SU-DHL-6 (cell line): ENCODE measurements around the gene PALLD.
A peak's percentile ranks its signal among the peaks of the same experiment; 100 is the strongest.

Experiments
- H2AFZ ChIP-seq: fragments of 200-600 bp; sonication (generic); 2 replicates; pipeline ENCODE4 v1.6.1; 2014; ENCODE audit warnings: low read depth, mild to moderate bottlenecking, moderate library complexity, mixed read lengths, antibody characterized with exemption, low read length; ENCODE audit not compliant: severe bottlenecking
- H3F3A ChIP-seq: fragments of 200-600 bp; shearing (Covaris generic); 2 replicates; pipeline ENCODE4 v1.6.0; 2016; ENCODE audit warnings: antibody characterized with exemption, mild to moderate bottlenecking; ENCODE audit not compliant: insufficient read depth
- H3K27ac ChIP-seq: fragments of 200-600 bp; sonication (generic); 2 replicates; pipeline ENCODE4 v1.5.1; 2016; ENCODE audit warnings: low read depth, mild to moderate bottlenecking, low read length, moderate library complexity, mixed read lengths
- H3K27me3 ChIP-seq: fragments of 200-600 bp; sonication (generic), shearing (Covaris generic); 2 replicates; pipeline ENCODE4 v1.6.0; 2014; ENCODE audit warnings: mild to moderate bottlenecking, low read length
- H3K36me3 ChIP-seq: fragments of 200-600 bp; sonication (generic); 2 replicates; pipeline ENCODE4 v1.6.1; 2014; ENCODE audit warnings: mild to moderate bottlenecking, low read length, mixed read lengths
- H3K4me2 ChIP-seq: fragments of 300-600, 200-600 bp; shearing (Covaris generic), sonication (generic); 2 replicates; pipeline ENCODE4 v1.6.0; 2014; ENCODE audit warnings: low read length, low read depth, mild to moderate bottlenecking; ENCODE audit not compliant: poor library complexity, severe bottlenecking
- H3K4me3 ChIP-seq: fragments of 200-600 bp; sonication (generic); 2 replicates; pipeline ENCODE4 v1.5.1; 2014; ENCODE audit warnings: antibody characterized with exemption, low read length, mild to moderate bottlenecking, mixed read lengths; ENCODE audit not compliant: insufficient read depth, poor library complexity, severe bottlenecking
- H3K79me2 ChIP-seq: fragments of 200-600 bp; sonication (generic); 2 replicates; pipeline ENCODE4 v1.6.1; 2014; ENCODE audit warnings: mild to moderate bottlenecking, low read length, moderate library complexity; ENCODE audit not compliant: insufficient read depth
- H3K9ac ChIP-seq: fragments of 200-600 bp; sonication (generic); 2 replicates; pipeline ENCODE4 v1.7.0; 2014; ENCODE audit warnings: mild to moderate bottlenecking, low read length
- H3K9me2 ChIP-seq: fragments of 200-600 bp; sonication (generic); replicated peaks from 2 replicates; pipeline ENCODE4 v1.6.1; 2014; ENCODE audit warnings: low read length; ENCODE audit not compliant: insufficient read depth
- H3K9me3 ChIP-seq: fragments of 200-600 bp; sonication (generic); 2 replicates; pipeline ENCODE4 v1.6.1; 2014; ENCODE audit warnings: low read length, mixed read lengths; ENCODE audit not compliant: insufficient read depth
- H4K20me1 ChIP-seq: fragments of 200-600 bp; sonication (generic); 2 replicates; pipeline ENCODE4 v1.6.1; 2014; ENCODE audit warnings: low read depth, mild to moderate bottlenecking, antibody characterized with exemption, low read length, moderate library complexity, mixed read lengths
- EZH2phosphoT487 ChIP-seq: fragments of 200-600 bp; sonication (generic), shearing (Covaris generic); conservative IDR thresholded peaks from 2 replicates; pipeline ENCODE4 v1.6.1; 2018; ENCODE audit warnings: mild to moderate bottlenecking, antibody characterized with exemption, low read length, moderate library complexity, mixed read lengths
- TF ChIP-seq, protein P1 (sequence below): fragments of 200-600 bp; sonication (generic); IDR thresholded peaks from one replicate; pipeline ENCODE4 v1.5.1; 2017; ENCODE audit warnings: antibody characterized with exemption, mild to moderate bottlenecking, low read length, moderate library complexity; ENCODE audit not compliant: insufficient read depth, poor library complexity, severe bottlenecking

PALLD gene

DNA sequence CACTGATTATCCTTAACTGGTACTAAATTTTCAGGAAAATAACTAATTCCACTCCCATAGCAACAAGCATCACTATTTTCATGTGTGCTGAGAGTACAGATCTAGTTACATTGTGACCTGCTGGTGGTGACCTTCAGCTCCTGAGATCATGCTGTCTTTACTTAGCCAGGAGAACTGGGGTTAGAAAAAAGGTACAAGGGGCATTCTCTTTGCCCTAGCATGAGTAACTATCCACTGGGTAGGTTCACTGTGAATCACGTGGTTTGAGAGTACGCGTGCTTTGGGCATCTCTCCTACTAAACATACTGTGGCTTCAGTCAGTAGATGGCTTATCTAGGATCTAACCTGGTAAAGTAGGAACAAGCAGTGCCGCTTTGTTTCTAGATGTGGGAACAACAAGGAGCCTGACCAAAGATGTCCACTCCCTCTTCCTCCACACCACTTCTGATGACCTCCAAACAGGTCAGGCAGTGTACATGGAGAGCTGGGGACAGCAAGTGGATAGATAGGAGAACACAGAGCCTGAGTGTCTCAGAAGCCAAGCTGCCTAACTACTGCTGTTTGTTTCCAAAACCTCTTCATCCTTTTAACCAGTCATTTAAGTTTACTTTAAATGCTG lies 423.0 kb downstream of the PALLD start:
- Histone ChIP-seq H3K27ac (no peak overlapping the region), H3K9ac (no peak overlapping the region), H3K36me3 (no peaks in the 10 kb centered on the region)

DNA sequence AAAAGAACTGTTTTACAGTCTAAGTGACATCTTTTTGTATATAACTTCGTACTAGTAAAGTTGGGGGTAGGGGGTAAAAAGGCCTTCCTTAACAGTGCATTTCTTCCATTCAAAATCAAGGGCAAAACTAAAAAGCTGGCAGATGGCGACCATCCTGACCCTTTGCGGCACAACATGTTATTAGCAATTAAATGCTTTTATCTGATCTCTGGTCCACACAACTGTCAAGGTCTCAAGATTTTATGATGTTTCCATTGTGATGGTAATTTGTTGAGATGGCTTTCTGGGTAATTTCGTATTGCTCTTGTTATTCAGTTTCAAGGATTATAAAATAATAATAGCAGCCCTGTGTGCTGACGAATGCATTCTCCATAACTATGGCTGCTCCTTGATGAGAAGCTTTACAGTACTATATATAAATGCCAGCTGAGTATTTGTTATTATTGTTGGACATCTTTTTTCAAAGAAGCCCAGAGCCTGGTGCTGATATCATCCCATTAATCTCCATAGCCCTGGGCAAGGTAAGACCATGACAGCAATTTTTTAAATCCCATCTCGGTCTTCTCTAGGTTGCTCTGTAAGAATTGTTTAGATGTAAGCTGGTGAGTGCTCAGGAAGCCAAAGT lies 423.7 kb downstream of the PALLD start:
- Histone ChIP-seq H3K9ac (no peak overlapping the region), H2AFZ (no peak overlapping the region), H3K4me2 (no peak overlapping the region), H3K36me3 (no peaks in the 10 kb centered on the region), H3K4me3 (no peak overlapping the region), H3K79me2 (no peaks in the 10 kb centered on the region), H3K27me3 (no peaks in the 10 kb centered on the region), H4K20me1 (no peaks in the 10 kb centered on the region), H3F3A (no peaks in the 10 kb centered on the region), H3K27ac (no peak overlapping the region), H3K9me2 (no peaks in the 10 kb centered on the region), H3K9me3 (no peaks in the 10 kb centered on the region)
- TF ChIP-seq, protein P1, sequence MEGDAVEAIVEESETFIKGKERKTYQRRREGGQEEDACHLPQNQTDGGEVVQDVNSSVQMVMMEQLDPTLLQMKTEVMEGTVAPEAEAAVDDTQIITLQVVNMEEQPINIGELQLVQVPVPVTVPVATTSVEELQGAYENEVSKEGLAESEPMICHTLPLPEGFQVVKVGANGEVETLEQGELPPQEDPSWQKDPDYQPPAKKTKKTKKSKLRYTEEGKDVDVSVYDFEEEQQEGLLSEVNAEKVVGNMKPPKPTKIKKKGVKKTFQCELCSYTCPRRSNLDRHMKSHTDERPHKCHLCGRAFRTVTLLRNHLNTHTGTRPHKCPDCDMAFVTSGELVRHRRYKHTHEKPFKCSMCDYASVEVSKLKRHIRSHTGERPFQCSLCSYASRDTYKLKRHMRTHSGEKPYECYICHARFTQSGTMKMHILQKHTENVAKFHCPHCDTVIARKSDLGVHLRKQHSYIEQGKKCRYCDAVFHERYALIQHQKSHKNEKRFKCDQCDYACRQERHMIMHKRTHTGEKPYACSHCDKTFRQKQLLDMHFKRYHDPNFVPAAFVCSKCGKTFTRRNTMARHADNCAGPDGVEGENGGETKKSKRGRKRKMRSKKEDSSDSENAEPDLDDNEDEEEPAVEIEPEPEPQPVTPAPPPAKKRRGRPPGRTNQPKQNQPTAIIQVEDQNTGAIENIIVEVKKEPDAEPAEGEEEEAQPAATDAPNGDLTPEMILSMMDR, result no peak
- no peak for TF ChIP-seq EZH2phosphoT487

More for the DNA sequence above, 423.0 kb downstream of the PALLD start:
- Histone ChIP-seq H3K4me2 (no peak overlapping the region), H2AFZ (no peak overlapping the region), H4K20me1 (no peaks in the 10 kb centered on the region), H3K9me3 (no peaks in the 10 kb centered on the region), H3K4me3 (no peak overlapping the region), H3K27me3 (no peaks in the 10 kb centered on the region), H3K9me2 (no peaks in the 10 kb centered on the region), H3F3A (no peaks in the 10 kb centered on the region), H3K79me2 (no peaks in the 10 kb centered on the region)
- TF ChIP-seq, protein P1, result no peak
- no peak for TF ChIP-seq EZH2phosphoT487

DNA sequence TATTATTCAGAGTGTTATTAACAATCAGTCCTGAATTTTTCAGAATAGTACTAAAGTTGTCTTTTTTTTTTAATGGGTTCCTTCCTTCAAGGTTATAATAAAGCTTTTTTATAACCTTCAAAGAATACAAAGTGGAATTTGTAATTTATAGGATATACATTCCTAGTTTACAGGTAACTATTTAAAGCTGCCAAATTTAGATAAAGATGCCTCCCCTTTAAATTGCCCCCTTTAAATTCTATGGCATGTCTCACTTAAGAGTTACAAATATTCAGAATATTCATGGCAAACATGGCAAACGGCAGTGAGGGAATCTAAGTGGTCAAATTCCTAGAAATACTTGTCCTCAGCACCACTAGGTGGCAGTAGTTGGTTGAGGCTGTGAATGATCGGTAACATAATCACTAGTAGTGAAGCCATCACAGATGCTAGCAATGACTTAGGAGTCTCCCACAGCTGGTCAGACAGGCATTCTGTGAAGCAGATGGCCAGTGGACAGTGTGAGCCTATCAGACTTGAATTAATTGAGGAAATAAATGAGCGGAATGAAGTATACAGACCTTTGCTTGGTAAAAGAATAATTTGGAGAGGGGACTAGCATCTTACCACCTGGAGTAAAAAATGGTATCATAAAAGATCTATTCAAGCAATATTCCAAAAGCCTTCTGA lies 426.8 kb downstream of the PALLD start:
- H3K4me3 ChIP-seq, result no peak overlapping the region
- no peaks in the 10 kb centered on the region for H3F3A ChIP-seq
- no peaks in the 10 kb centered on the region for H3K9me2 ChIP-seq
- no peaks in the 10 kb centered on the region for H3K9me3 ChIP-seq
- no peak overlapping the region for H2AFZ ChIP-seq
- no peak for TF ChIP-seq EZH2phosphoT487
- TF ChIP-seq, protein P1, result peak; percentile 65
- no peaks in the 10 kb centered on the region for H3K36me3 ChIP-seq
- H3K27me3 ChIP-seq, result no peaks in the 10 kb centered on the region
- H3K27ac ChIP-seq, result no peak overlapping the region
- no peak overlapping the region for H3K9ac ChIP-seq
- no peaks in the 10 kb centered on the region for H3K79me2 ChIP-seq
- H3K4me2 ChIP-seq, result no peak overlapping the region
- no peaks in the 10 kb centered on the region for H4K20me1 ChIP-seq
